Natural killer cell (primary cell): ENCODE data around the gene RNF40. TPM values are rescaled to one million over a fixed set of nuclear protein-coding genes. Genes with fewer than 3 reads are reported as not detected.

ENCODE experiments used
- ATAC-seq, 3 donors: fragments of 150-1000 bp in 2 of 3; fragments of 200-7000 bp in 1 of 3; cut with Tn5 transposase; 1 replicate in 1 of 3; 2 replicates in 2 of 3; pipeline ENCODE4 v1.10.0; 2021; ENCODE audit warnings: mild to moderate bottlenecking in 2 of 3, moderate library complexity in 2 of 3
- DNase-seq, 2 donors: peaks; one replicate each; pipeline versions ENCODE4 v3.0.0 to v3.0.0-alpha.2; 2013 to 2021; ENCODE audit warnings: mixed read lengths in 1 of 2
- H3K27ac ChIP-seq: one replicate; pipeline ENCODE4 v1.5.1; 2013; ENCODE audit warnings: mild to moderate bottlenecking, low read length
- H3K27me3 ChIP-seq: one replicate; pipeline ENCODE4 v1.6.1; 2013; ENCODE audit warnings: low read length; ENCODE audit not compliant: control insufficient read depth, insufficient read depth
- H3K36me3 ChIP-seq: one replicate; pipeline ENCODE4 v1.6.1; 2013; ENCODE audit warnings: low read length; ENCODE audit not compliant: control insufficient read depth, insufficient read depth
- H3K4me1 ChIP-seq: one replicate; pipeline ENCODE4 v1.6.1; 2013; ENCODE audit warnings: low read length; ENCODE audit not compliant: control insufficient read depth, insufficient read depth
- H3K4me3 ChIP-seq: one replicate; pipeline ENCODE4 v1.5.1; 2013; ENCODE audit warnings: low read length
- H3K9me3 ChIP-seq: one replicate; pipeline ENCODE4 v1.6.1; 2013; ENCODE audit warnings: low read length; ENCODE audit not compliant: control insufficient read depth, insufficient read depth
- H3K27ac Mint-ChIP-seq, 2 donors: one replicate each; pipeline ENCODE4 v1.8.0; 2022; ENCODE audit warnings: mild to moderate bottlenecking in 2 of 2, mixed read lengths in 2 of 2, moderate library complexity in 1 of 2
- H3K27me3 Mint-ChIP-seq, 2 donors: one replicate each; pipeline ENCODE4 v1.8.0; 2022; ENCODE audit warnings: low read depth in 2 of 2, mixed read lengths in 2 of 2
- H3K36me3 Mint-ChIP-seq: one replicate; pipeline ENCODE4 v1.8.0; 2022; ENCODE audit warnings: mixed read lengths
- H3K4me1 Mint-ChIP-seq, 2 donors: one replicate each; pipeline ENCODE4 v1.8.0; 2022; ENCODE audit warnings: mixed read lengths in 2 of 2
- H3K4me3 Mint-ChIP-seq: one replicate; pipeline ENCODE4 v1.8.0; 2022; ENCODE audit warnings: mild to moderate bottlenecking, moderate library complexity, mixed read lengths
- H3K9me3 Mint-ChIP-seq, 2 donors: one replicate each; pipeline ENCODE4 v1.8.0; 2022; ENCODE audit warnings: mixed read lengths in 2 of 2
- CTCF ChIP-seq: fragments of 200-600 bp; IDR thresholded peaks from one replicate; pipeline ENCODE4 v1.8.0; 2022; ENCODE audit warnings: antibody characterized with exemption
- WGBS: methylation state at CpG from one replicate; pipeline ENCODE4 v1.1.7; 2013; ENCODE audit warnings: missing lambda C conversion rate; ENCODE audit not compliant: insufficient coverage; 5-methylcytosine and 5-hydroxymethylcytosine counted together
- intact Hi-C: fragments of 100-400 bp; cut with micrococcal nuclease; formaldehyde crosslinking; loops from one replicate; pipeline ENCODE4 v1.14.2; 2022
- total RNA-seq, 4 donors: library from RNA; stranded (reverse); fragments of 120-200 nt in 1 of 4; gene quantifications; one replicate each; pipeline versions ENCODE4 v1.2.3 to v1.2.4, GENCODE V29; 2013 to 2022

The RNF40 gene
- total RNA-seq, 3 donors from 2014 or later (not counting 1 experiment from before 2014, with no cell fraction given): 153 to 167 (median 161) TPM

- no peak for TF ChIP-seq CTCF
- Mint-ChIP-seq H3K4me3 (no peak overlapping the region), H3K27me3 (no peaks in the 10 kb centered on the region), H3K4me1 (peaks cover 31 to 44% of the 10 kb centered on the region in 2 donors), H3K9me3 (no peaks in the 10 kb centered on the region), H3K36me3 (no peaks in the 10 kb centered on the region), H3K27ac (peak overlapping the region in 1 of 2 donors; percentile 11)
- H3K27ac ChIP-seq: peak overlapping the region; percentile 4
- ATAC-seq (no peak), DNase-seq (no peak)
- WGBS: 41% methylated on average over 10 of the region's 10 CpGs
- no peak overlapping the region for H3K4me3 ChIP-seq
- peaks cover 30% of the 10 kb centered on the region for H3K36me3 ChIP-seq
- H3K27me3 ChIP-seq: no peaks in the 10 kb centered on the region
- intact Hi-C loops: no loop called here
- peaks cover 40% of the 10 kb centered on the region for H3K4me1 ChIP-seq
- H3K9me3 ChIP-seq: no peaks in the 10 kb centered on the region
Observed at GRCh38 chr16:30758988-30759491, 3.1 kb upstream of the RNF40 start.

- Histone ChIP-seq H3K4me1 (peaks cover 47% of the 10 kb centered on the region), H3K27ac (no peak overlapping the region), H3K27me3 (no peaks in the 10 kb centered on the region), H3K4me3 (no peak overlapping the region), H3K9me3 (no peaks in the 10 kb centered on the region), H3K36me3 (peaks cover 37% of the 10 kb centered on the region)
- 96% methylated on average over 7 of the region's 7 CpGs for WGBS
- H3K36me3 Mint-ChIP-seq: no peaks in the 10 kb centered on the region
- DNase-seq: no peak
- H3K4me3 Mint-ChIP-seq: peak overlapping the region; percentile 95
- intact Hi-C loops: loop anchor here (5.0 to 10.0 kb wide), 2 partner anchors 45 to 162 kb away; partner anchors contain the start of gene FBXL19
- no peaks in the 10 kb centered on the region for H3K27me3 Mint-ChIP-seq
- no peak for ATAC-seq
- H3K9me3 Mint-ChIP-seq: no peaks in the 10 kb centered on the region
- TF ChIP-seq CTCF: no peak
- peak overlapping the region in 1 of 2 donors; percentile 92 for H3K27ac Mint-ChIP-seq
- H3K4me1 Mint-ChIP-seq: peaks cover 31 to 45% of the 10 kb centered on the region in 2 donors
Observed at GRCh38 chr16:30760001-30760559, 2.0 kb upstream of the RNF40 start.

GRCh38 chr16:30760577-30761426 is 1.3 kb upstream of the RNF40 start:
- Histone ChIP-seq H3K27me3 (no peaks in the 10 kb centered on the region), H3K4me1 (peaks cover 47% of the 10 kb centered on the region), H3K4me3 (peak overlapping the region; percentile 80), H3K9me3 (no peaks in the 10 kb centered on the region), H3K27ac (no peak overlapping the region), H3K36me3 (peaks cover 41% of the 10 kb centered on the region)
- Mint-ChIP-seq H3K4me3 (peak overlapping the region; percentile 95), H3K36me3 (no peaks in the 10 kb centered on the region), H3K27ac (peak overlapping the region; percentile 92), H3K4me1 (peaks cover 31 to 49% of the 10 kb centered on the region in 2 donors), H3K27me3 (no peaks in the 10 kb centered on the region), H3K9me3 (no peaks in the 10 kb centered on the region)
- ATAC-seq: no peak
- WGBS: 30% methylated on average over 25 of the region's 26 CpGs
- no peak for TF ChIP-seq CTCF
- DNase-seq: no peak
- intact Hi-C loops: loop anchor here (5.0 to 10.0 kb wide), 2 partner anchors 46 to 161 kb away; partner anchors contain the start of gene FBXL19
